ENCODE data around the gene S100A10.
A peak's percentile ranks its signal among the peaks of the same experiment; 100 is the strongest.

The S100A10 gene

GRCh38 chr1:152007047-152007446 is 13.4 kb upstream of the S100A10 start:
- H3K27me3 ChIP-seq (ENCODE audit: insufficient read depth, low read depth, severe bottlenecking), result peaks cover 99% of the 10 kb centered on the region
- H3K4me3 ChIP-seq (ENCODE audit: low read depth, low read length), result no peak overlapping the region
- no peak for TF ChIP-seq CTCF (IDR thresholded peaks at IDR 0.05; ENCODE audit: low read depth, low read length)
- no peaks in the 10 kb centered on the region for H3K36me3 ChIP-seq
- peaks cover 3% of the 10 kb centered on the region for H3K9me3 ChIP-seq (ENCODE audit: severe bottlenecking)
- DNase-seq, result no peak
- H3K27ac ChIP-seq, result no peak overlapping the region

GRCh38 chr1:152005360-152005912 is 11.8 kb upstream of the S100A10 start:
- Histone ChIP-seq H3K27ac (no peak overlapping the region), H3K9me3 (ENCODE audit: severe bottlenecking) (peaks cover 3% of the 10 kb centered on the region), H3K27me3 (ENCODE audit: insufficient read depth, low read depth, severe bottlenecking) (peaks cover 96% of the 10 kb centered on the region), H3K36me3 (no peaks in the 10 kb centered on the region), H3K4me3 (ENCODE audit: low read depth, low read length) (no peak overlapping the region)
- no peak for DNase-seq
- no peak for TF ChIP-seq CTCF (IDR thresholded peaks at IDR 0.05; ENCODE audit: low read depth, low read length)

GRCh38 chr1:152003846-152004442 is 10.3 kb upstream of the S100A10 start:
- Histone ChIP-seq H3K36me3 (no peaks in the 10 kb centered on the region), H3K9me3 (ENCODE audit: severe bottlenecking) (no peaks in the 10 kb centered on the region), H3K27ac (no peak overlapping the region), H3K4me3 (ENCODE audit: low read depth, low read length) (no peak overlapping the region), H3K27me3 (ENCODE audit: insufficient read depth, low read depth, severe bottlenecking) (peaks cover 96% of the 10 kb centered on the region)
- no peak for DNase-seq
- TF ChIP-seq CTCF (IDR thresholded peaks at IDR 0.05; ENCODE audit: low read depth, low read length), result peak; percentile 38; the same call in 1 of the 2 replicates

GRCh38 chr1:152002960-152003359 is 9.3 kb upstream of the S100A10 start:
- Histone ChIP-seq H3K27me3 (ENCODE audit: insufficient read depth, low read depth, severe bottlenecking) (peaks cover 96% of the 10 kb centered on the region), H3K4me3 (ENCODE audit: low read depth, low read length) (no peak overlapping the region), H3K9me3 (ENCODE audit: severe bottlenecking) (no peaks in the 10 kb centered on the region), H3K36me3 (no peaks in the 10 kb centered on the region), H3K27ac (no peak overlapping the region)
- DNase-seq, result no peak
- no peak for TF ChIP-seq CTCF (IDR thresholded peaks at IDR 0.05; ENCODE audit: low read depth, low read length)

GRCh38 chr1:152001631-152002584 is 8.2 kb upstream of the S100A10 start:
- peak; percentile 99 for TF ChIP-seq CTCF (IDR thresholded peaks at IDR 0.05; ENCODE audit: low read depth, low read length)
- Histone ChIP-seq H3K36me3 (no peaks in the 10 kb centered on the region), H3K4me3 (ENCODE audit: low read depth, low read length) (no peak overlapping the region), H3K27me3 (ENCODE audit: insufficient read depth, low read depth, severe bottlenecking) (peaks cover 96% of the 10 kb centered on the region), H3K27ac (no peak overlapping the region), H3K9me3 (ENCODE audit: severe bottlenecking) (no peaks in the 10 kb centered on the region)
- peak; percentile 94 for DNase-seq
